ENCODE measurements around the gene NUB1.

- no peak for TF ChIP-seq CTCF (IDR thresholded peaks at IDR 0.05)
- no peak for TF ChIP-seq EP300 (IDR thresholded peaks at IDR 0.05)
- TF ChIP-seq POLR2AphosphoS5 (IDR thresholded peaks at IDR 0.05): no peak
- TF ChIP-seq POLR2A (IDR thresholded peaks at IDR 0.05): no peak
These were observed 81.6 kb downstream of the NUB1 start for GRCh38 chr7:151423226-151423625.
